Activated T-helper 1 cell treated with anti-CD3 and anti-CD28 coated beads, Interleukin-12 subunit alpha, Interleukin-12 subunit beta, Interleukin-2, Interleukin-4 antibody, amounts not matched to agents 30 ng/mL and 10 ng/mL and 1 ng/mL, durations not matched to agents 14 hours and 24 hours and 36 hours (primary cell): Measurements from ENCODE around the gene ZFAND6. TPM values are rescaled to one million over a fixed set of nuclear protein-coding genes. Genes with fewer than 3 reads are reported as not detected.
"Not testable (repeated sequence)": the region's sequence is repeated elsewhere in the genome, so short reads cannot be mapped to it uniquely, and the experiment has no call there.

Experiments used
- DNase-seq: peaks from one replicate; pipeline ENCODE4 v3.0.0; 2021; ENCODE audit warnings: low spot score
- H3K27ac Mint-ChIP-seq: one replicate; pipeline ENCODE4 v1.8.0; 2021; ENCODE audit warnings: mild to moderate bottlenecking, mixed read lengths
- H3K27me3 Mint-ChIP-seq: one replicate; pipeline ENCODE4 v1.8.0; 2022; ENCODE audit warnings: mild to moderate bottlenecking, moderate library complexity, mixed read lengths; ENCODE audit not compliant: insufficient read depth
- H3K36me3 Mint-ChIP-seq: one replicate; pipeline ENCODE4 v1.8.0; 2021; ENCODE audit warnings: low read depth, mixed read lengths
- H3K4me1 Mint-ChIP-seq: one replicate; pipeline ENCODE4 v1.8.0; 2021; ENCODE audit warnings: low read depth, mixed read lengths
- H3K4me3 Mint-ChIP-seq: one replicate; pipeline ENCODE4 v1.8.0; 2021; ENCODE audit warnings: mild to moderate bottlenecking, moderate library complexity, mixed read lengths
- H3K9me3 Mint-ChIP-seq: one replicate; pipeline ENCODE4 v1.8.0; 2021; ENCODE audit warnings: mixed read lengths
- intact Hi-C: fragments of 100-400 bp; cut with micrococcal nuclease; formaldehyde crosslinking; loops from one replicate; pipeline ENCODE4 v1.15.1; 2024
- total RNA-seq: library from RNA; stranded (reverse); gene quantifications from 2 replicates; pipeline ENCODE4 v1.2.3, GENCODE V29; 2022

Gene ZFAND6
- total RNA-seq, 1 donor from 2014 or later, result 50.3 TPM

DNA sequence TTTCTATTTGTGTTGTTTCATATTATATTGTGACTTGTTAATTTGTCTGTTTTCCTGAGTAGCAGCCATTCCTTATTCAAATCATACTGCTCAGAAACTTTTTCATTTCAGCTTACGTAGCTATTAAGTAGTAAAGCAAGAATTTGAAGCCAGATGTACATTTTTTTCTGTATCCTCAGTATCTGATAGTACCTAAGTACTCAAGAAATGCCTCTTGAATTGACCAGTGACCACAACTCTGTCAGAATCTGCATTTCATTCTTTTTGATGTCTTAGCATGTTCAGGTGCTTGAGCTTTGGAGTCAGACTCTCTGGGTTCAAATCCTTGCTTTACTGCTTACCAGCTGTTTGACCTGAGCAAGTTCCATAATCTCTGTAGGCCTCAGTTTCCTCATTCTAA is 30.6 kb downstream of the ZFAND6 start:
- Mint-ChIP-seq H3K36me3 (peaks cover 6% of the 10 kb centered on the region), H3K27me3 (no peaks in the 10 kb centered on the region), H3K9me3 (no peaks in the 10 kb centered on the region), H3K4me1 (peaks cover 28% of the 10 kb centered on the region), H3K4me3 (no peak overlapping the region), H3K27ac (no peak overlapping the region)
- intact Hi-C loops, result no loop called here
- no peak for DNase-seq

DNA sequence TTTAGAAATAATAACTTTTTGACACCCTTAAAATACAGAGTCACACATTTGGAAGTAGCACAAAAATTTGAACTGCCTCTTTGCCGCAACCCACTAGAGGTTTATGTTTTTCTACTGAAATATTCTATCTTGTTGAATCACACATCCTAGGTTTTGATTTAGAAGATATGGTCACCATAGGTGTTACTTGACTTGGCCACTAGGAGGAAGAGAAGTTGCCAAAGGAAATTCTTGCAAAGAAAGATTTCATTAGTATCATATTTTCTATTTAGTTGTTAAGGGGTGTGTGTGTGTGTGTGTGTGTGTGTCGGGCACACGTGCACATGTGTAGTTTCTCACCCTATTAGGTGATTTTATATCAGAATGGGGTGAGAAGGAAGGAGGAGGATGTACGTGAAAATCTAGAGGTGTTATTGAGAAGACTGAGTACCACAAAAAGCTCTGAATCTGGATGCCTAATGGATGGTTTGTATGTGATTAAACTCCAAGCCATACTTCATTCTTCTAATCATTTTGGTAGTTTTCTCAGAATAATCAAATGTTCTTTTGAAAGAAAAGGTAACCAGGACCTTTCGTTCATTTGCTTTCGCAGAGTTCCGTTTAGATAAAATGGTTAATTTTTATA is 31.5 kb downstream of the ZFAND6 start:
- intact Hi-C loops, result no loop called here
- peaks cover 28% of the 10 kb centered on the region for H3K4me1 Mint-ChIP-seq

DNA sequence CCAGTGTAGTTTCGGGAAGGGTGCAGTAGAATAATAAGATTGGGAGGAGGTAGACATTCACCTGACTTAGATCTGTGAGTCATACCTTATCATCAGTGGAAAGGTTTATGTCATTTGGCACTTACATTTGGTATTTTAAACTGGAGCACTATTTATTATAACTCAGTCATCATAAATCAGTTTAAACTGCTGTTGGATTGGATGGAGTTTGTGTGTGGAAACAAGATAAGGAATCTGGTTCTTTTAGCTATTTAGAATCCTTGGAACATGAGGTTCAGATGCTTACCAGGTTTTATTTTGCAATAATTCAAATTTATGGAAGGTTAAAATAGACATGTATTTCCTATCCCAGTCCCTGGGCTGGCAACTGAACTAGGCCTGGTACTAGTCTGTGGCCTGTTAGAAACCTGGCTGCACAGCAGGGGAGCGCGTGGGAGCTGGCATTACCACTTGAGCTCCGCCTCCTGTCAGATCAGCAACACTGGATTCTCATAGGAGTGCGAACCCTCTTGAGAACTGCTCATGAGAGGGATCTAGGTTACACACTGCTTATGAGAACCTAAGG is 34.5 kb downstream of the ZFAND6 start:
- peaks cover 19% of the 10 kb centered on the region for H3K4me1 Mint-ChIP-seq
- H3K9me3 Mint-ChIP-seq, result no peaks in the 10 kb centered on the region
- intact Hi-C loops, result no loop called here
- no peaks in the 10 kb centered on the region for H3K27me3 Mint-ChIP-seq
- peaks cover under 1% of the 10 kb centered on the region for H3K36me3 Mint-ChIP-seq
- no peak overlapping the region for H3K27ac Mint-ChIP-seq
- no peak for DNase-seq
- H3K4me3 Mint-ChIP-seq, result no peak overlapping the region

More for the DNA sequence above, 31.5 kb downstream of the ZFAND6 start:
- peaks cover 6% of the 10 kb centered on the region for H3K36me3 Mint-ChIP-seq
- H3K4me3 Mint-ChIP-seq, result no peak overlapping the region
- no peaks in the 10 kb centered on the region for H3K27me3 Mint-ChIP-seq
- H3K9me3 Mint-ChIP-seq, result no peaks in the 10 kb centered on the region
- no peak overlapping the region for H3K27ac Mint-ChIP-seq
- DNase-seq, result no peak

DNA sequence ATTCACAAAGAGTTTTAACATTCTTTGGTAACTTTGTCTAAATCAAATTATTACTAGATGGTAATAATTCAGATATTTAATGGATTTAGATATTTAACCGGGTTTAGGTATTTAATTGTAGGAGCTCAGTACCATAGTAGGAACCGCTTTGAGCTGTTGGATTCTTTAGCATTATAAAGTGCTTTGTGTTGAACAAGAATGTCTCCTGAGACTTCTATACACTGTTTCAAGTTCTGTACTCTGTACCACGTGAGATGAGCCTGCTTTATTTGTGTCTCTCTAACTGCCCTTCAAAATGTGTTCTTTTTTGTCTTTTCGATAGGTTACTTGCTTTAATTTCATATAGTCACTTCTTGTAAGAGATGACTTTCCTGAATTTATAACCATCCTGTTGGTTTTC is 36.0 kb downstream of the ZFAND6 start:
- intact Hi-C loops, result no loop called here
- no peaks in the 10 kb centered on the region for H3K27me3 Mint-ChIP-seq
- H3K27ac Mint-ChIP-seq, result no peak overlapping the region
- H3K9me3 Mint-ChIP-seq, result no peaks in the 10 kb centered on the region
- no peak overlapping the region for H3K4me3 Mint-ChIP-seq
- peaks cover 17% of the 10 kb centered on the region for H3K4me1 Mint-ChIP-seq
- peaks cover 3% of the 10 kb centered on the region for H3K36me3 Mint-ChIP-seq
- no peak for DNase-seq

DNA sequence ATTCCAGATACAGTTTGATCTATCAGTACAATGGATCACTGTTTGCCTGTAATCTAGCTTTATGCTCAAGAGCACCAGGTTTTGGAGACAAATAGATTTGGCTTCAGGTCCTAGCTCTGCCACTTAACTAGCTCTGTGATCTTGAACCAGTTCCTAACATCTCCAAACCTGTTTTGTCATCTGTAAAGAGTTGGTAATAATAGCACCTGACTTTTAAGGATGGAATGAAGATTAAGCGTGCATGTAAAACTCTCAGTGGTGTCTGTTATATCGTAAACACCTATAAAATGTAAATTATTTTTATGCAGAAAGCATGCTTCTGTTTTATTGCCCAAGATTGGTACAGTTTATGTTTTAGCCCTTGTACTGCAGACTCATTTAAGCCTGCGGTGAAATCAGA is 36.5 kb downstream of the ZFAND6 start:
- Mint-ChIP-seq H3K9me3 (no peaks in the 10 kb centered on the region), H3K4me1 (peaks cover 17% of the 10 kb centered on the region), H3K27me3 (no peaks in the 10 kb centered on the region), H3K4me3 (no peak overlapping the region), H3K36me3 (peaks cover 3% of the 10 kb centered on the region), H3K27ac (no peak overlapping the region)
- intact Hi-C loops, result no loop called here
- no peak for DNase-seq

DNA sequence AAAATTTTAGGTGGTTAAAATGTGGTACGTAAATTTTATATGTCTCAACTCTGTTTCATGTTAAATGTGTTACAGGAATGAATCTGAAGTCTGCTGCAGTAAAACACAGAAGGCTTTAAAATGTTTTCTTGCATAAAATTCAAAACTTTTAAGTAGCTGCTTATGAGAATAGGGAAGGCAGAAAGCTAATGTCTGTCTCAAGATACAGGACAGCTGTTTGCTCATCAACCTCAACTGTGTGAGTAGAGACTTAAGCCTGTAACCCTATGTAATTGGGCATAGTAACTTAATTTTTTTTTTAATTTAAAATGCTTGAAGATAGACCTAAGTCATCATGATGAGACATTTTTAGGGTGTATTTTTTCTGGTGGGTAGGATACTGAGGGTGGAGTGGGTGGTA is 38.9 kb downstream of the ZFAND6 start:
- peaks cover 7% of the 10 kb centered on the region for H3K36me3 Mint-ChIP-seq
- H3K4me3 Mint-ChIP-seq, result no peak overlapping the region
- H3K27ac Mint-ChIP-seq, result no peak overlapping the region
- H3K27me3 Mint-ChIP-seq, result no peaks in the 10 kb centered on the region
- peaks cover 22% of the 10 kb centered on the region for H3K4me1 Mint-ChIP-seq
- H3K9me3 Mint-ChIP-seq, result no peaks in the 10 kb centered on the region
- intact Hi-C loops, result no loop called here
- no peak for DNase-seq

DNA sequence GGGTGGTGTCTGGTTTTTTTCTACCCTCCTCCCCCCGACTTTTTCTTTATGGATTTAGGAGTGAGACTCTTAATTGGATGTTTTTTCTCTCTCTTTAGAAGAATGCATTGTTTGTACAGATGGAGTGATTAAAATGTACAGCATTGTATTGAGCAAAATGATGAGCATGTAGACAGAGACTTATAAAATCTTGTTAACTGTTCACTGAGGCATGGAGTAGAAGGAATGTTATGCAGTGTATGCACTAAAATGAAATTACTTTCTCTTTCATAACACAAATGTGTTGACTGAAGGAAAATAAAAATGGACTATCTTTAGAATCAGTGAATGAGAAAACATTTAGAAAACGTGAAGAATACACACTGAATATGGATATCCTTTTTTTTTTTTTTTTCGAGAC is 39.8 kb downstream of the ZFAND6 start:
- Mint-ChIP-seq H3K4me3 (no peak overlapping the region), H3K27ac (no peak overlapping the region), H3K4me1 (peaks cover 15% of the 10 kb centered on the region), H3K9me3 (no peaks in the 10 kb centered on the region), H3K27me3 (no peaks in the 10 kb centered on the region), H3K36me3 (peaks cover 7% of the 10 kb centered on the region)
- intact Hi-C loops, result no loop called here
- no peak for DNase-seq

DNA sequence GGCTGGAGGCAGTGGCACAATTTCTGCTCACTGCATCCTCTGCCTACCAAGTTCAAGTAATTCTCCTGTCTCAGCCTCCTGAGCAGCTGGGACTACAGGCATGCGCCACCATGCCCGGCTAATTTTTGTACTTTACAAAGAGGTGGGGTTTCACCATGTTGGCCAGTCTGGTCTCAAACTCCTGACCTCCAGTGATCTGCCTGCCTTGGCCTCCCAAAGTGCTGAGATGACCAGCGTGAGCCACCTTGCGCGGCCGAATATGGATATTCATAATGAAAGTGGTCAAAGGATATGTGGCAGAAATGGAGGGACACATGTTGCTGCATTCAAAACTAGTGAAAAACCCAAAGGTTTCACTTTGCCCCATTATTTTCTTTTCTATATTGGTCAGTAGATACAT is 40.2 kb downstream of the ZFAND6 start:
- H3K27me3 Mint-ChIP-seq, H3K27ac Mint-ChIP-seq, DNase-seq: not testable (repeated sequence)

DNA sequence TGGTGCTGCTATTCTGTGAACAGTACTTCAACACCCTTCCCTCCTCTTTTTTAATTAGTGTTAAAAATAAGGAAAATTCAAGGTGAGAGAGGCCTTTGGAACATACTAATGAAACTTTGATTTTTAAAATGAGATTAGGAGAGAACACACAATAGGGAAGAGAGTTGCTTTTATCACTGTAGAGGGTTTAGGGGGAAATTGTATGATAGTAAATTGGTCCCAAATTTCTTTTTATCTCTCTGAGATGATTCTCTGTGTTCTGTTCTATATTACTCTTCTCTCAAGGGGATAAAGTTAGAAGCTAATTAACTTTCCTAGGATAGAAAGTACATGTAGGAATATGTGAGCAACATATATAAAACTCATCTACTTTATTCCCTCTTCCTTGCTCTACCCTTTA is 40.8 kb downstream of the ZFAND6 start:
- H3K4me1 Mint-ChIP-seq, result peaks cover 14% of the 10 kb centered on the region
- H3K4me3 Mint-ChIP-seq, result no peak overlapping the region
- H3K27me3 Mint-ChIP-seq, result no peaks in the 10 kb centered on the region
- H3K9me3 Mint-ChIP-seq, result no peaks in the 10 kb centered on the region
- peaks cover 9% of the 10 kb centered on the region for H3K36me3 Mint-ChIP-seq
- no peak overlapping the region for H3K27ac Mint-ChIP-seq
- no peak for DNase-seq
- intact Hi-C loops, result no loop called here

More for the DNA sequence above, 40.2 kb downstream of the ZFAND6 start:
- intact Hi-C loops, H3K36me3 Mint-ChIP-seq, H3K4me3 Mint-ChIP-seq, H3K9me3 Mint-ChIP-seq: not testable (repeated sequence)
- H3K4me1 Mint-ChIP-seq, result peaks cover 11% of the 10 kb centered on the region

DNA sequence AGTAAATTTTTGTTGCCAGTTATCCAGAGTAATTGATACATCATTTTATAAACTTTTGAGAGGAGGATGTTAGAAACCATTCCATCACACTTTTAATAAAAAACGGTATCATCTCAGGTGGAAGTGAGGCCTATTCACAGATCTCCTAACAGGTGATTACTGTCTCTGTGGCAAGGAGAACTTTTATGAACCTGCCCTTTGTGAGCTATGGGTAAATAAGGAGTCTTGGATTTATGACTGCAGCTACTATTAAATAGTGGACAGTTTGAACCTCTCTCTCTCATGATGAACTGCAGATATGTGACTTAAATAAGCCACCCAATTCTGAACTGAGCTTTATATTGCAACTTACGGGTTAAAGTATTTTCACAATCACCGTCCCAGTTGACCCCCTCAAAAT is 45.7 kb downstream of the ZFAND6 start:
- DNase-seq, result no peak
- H3K27ac Mint-ChIP-seq, result no peak overlapping the region
- H3K36me3 Mint-ChIP-seq, result peaks cover 8% of the 10 kb centered on the region
- H3K9me3 Mint-ChIP-seq, result no peaks in the 10 kb centered on the region
- no peaks in the 10 kb centered on the region for H3K27me3 Mint-ChIP-seq
- intact Hi-C loops, result no loop called here
- H3K4me1 Mint-ChIP-seq, result peaks cover 26% of the 10 kb centered on the region
- H3K4me3 Mint-ChIP-seq, result no peak overlapping the region

DNA sequence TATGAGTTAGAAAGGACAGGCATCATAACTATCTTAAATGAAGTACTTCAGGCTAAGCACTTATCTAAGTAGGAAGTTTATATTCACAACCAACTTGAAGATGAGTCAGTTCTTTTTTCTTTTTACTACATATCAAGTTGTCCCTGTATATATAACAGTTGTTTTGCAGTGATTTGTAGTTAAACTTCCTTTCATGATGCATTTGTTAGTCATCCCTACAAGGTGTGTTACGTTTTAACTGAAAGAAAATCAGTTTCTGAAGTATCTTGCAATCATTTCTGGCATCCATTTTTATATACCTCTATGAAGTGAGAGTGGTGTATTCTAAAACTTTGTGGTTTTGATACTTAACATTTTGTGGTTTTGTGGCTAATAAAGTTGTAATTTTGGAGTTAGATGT is 46.1 kb downstream of the ZFAND6 start:
- Mint-ChIP-seq H3K4me1 (peaks cover 26% of the 10 kb centered on the region), H3K27me3 (no peaks in the 10 kb centered on the region), H3K27ac (no peak overlapping the region), H3K4me3 (no peak overlapping the region), H3K36me3 (peaks cover 8% of the 10 kb centered on the region), H3K9me3 (no peaks in the 10 kb centered on the region)
- DNase-seq, result no peak
- intact Hi-C loops, result no loop called here

DNA sequence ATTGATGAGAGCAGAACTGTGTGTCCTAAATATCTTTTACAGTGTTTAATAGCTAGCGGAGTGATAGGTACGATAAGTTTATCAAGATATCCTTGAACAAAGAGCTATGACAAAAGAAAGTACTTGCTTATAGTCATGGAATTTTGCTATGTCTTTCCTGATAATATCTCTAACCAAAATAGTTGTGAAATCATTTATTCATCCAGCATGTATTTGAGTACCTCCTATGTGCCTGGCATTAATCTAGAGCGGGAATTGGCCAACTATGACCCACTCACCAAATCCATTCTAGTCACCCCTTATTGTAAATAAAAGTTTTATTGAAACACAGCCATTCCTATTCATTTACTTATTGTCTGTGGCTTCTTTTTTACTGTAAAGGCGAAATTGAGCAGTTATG is 46.6 kb downstream of the ZFAND6 start:
- H3K4me3 Mint-ChIP-seq, result no peak overlapping the region
- H3K27me3 Mint-ChIP-seq, result no peaks in the 10 kb centered on the region
- H3K27ac Mint-ChIP-seq, result no peak overlapping the region
- H3K4me1 Mint-ChIP-seq, result peaks cover 26% of the 10 kb centered on the region
- H3K36me3 Mint-ChIP-seq, result peaks cover 8% of the 10 kb centered on the region
- no peak for DNase-seq
- H3K9me3 Mint-ChIP-seq, result no peaks in the 10 kb centered on the region
- intact Hi-C loops, result no loop called here

DNA sequence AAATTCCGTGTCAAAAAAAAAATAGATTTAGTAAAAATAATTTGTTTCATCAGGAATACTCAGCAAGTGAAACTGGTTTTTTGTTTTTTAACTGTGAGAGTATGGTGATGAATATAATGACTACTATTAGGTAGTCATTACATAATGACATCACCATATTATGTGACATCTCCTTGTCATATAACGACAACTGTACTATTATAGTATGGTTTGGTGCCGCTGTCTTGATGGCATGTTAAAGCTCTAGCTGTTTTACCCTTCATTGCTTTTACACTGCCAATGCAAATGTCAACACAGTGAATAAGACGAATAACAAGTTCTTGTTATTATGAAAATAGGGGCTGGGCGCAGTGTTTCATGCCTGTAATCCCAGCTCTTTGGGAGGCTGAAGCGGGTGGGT is 47.7 kb downstream of the ZFAND6 start:
- no peak overlapping the region for H3K4me3 Mint-ChIP-seq
- H3K27ac Mint-ChIP-seq, result no peak overlapping the region
- intact Hi-C loops, result no loop called here
- peaks cover 6% of the 10 kb centered on the region for H3K36me3 Mint-ChIP-seq
- no peak for DNase-seq
- no peaks in the 10 kb centered on the region for H3K27me3 Mint-ChIP-seq
- peaks cover 26% of the 10 kb centered on the region for H3K4me1 Mint-ChIP-seq
- no peaks in the 10 kb centered on the region for H3K9me3 Mint-ChIP-seq

DNA sequence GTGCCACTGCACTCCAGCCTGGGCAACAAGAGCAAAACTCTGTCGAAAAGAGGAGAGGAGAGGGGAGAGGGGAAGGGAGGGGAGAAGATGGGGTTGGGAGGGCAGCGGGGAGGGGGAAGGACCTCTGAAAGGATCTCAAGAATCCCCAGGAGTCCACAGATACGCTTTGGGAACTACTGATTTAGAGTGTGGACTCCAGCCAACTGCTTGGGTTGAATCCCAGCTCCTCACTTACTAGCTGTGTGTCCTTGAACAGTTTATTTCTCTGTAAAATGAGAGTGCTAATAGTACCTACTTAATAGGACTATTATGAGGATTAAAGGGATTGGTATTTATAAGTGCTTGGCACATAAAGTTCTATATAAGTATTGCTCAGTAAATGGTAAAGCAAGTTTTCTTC is 48.3 kb downstream of the ZFAND6 start:
- Mint-ChIP-seq H3K4me1 (peaks cover 21% of the 10 kb centered on the region), H3K27ac (no peak overlapping the region), H3K4me3 (no peak overlapping the region), H3K9me3 (no peaks in the 10 kb centered on the region), H3K27me3 (no peaks in the 10 kb centered on the region), H3K36me3 (peaks cover 6% of the 10 kb centered on the region)
- DNase-seq, result no peak
- intact Hi-C loops, result no loop called here
